Uterus (tissue), 4 donors: ENCODE results near the gene SRCIN1. TPM values are rescaled to one million over a fixed set of nuclear protein-coding genes. Genes with fewer than 3 reads are reported as not detected.

Source experiments
- DNase-seq, 2 donors: peaks; one replicate each; pipeline ENCODE4 v3.0.0-alpha.2; 2019 to 2020
- H3K27ac ChIP-seq, 2 donors: fragments of 200-600 bp; sonication (generic); 1 replicate in 1 of 2; 2 replicates in 1 of 2; pipeline ENCODE4 v1.5.1; 2016 to 2018
- H3K27me3 ChIP-seq, 2 donors: fragments of 200-600 bp; sonication (generic); one replicate each; pipeline ENCODE4 v1.5.1; 2018 to 2019; ENCODE audit warnings: control low read depth in 1 of 2
- H3K36me3 ChIP-seq, 2 donors: fragments of 200-600 bp; sonication (generic); one replicate each; pipeline ENCODE4 v1.5.1; 2019; ENCODE audit warnings: control low read depth in 1 of 2
- H3K4me1 ChIP-seq, 2 donors: fragments of 200-600 bp; sonication (generic); one replicate each; pipeline ENCODE4 v1.5.1; 2018 to 2019; ENCODE audit warnings: control low read depth in 1 of 2
- H3K4me3 ChIP-seq, 2 donors: fragments of 200-600 bp; sonication (generic); 1 replicate in 1 of 2; 2 replicates in 1 of 2; pipeline ENCODE4 v1.5.1; 2018 to 2019; ENCODE audit warnings: mild to moderate bottlenecking in 1 of 2
- H3K9me3 ChIP-seq, 2 donors: fragments of 200-600 bp; sonication (generic); one replicate each; pipeline ENCODE4 v1.5.1; 2019; ENCODE audit warnings: control low read depth in 1 of 2
- POLR2A ChIP-seq, 2 donors: fragments of 450-650 bp; IDR thresholded peaks; one replicate each; pipeline ENCODE4 v1.6.1; 2016; ENCODE audit warnings: antibody characterized with exemption in 2 of 2, mild to moderate bottlenecking in 1 of 2, moderate library complexity in 1 of 2
- intact Hi-C: fragments of 100-400 bp; cut with DNase I; formaldehyde crosslinking; loops from one replicate; pipeline ENCODE4 v1.15.1; 2023; ENCODE audit warnings: low total_unique reads
- total RNA-seq, 4 donors: library from RNA; depleted of rRNA in 3 of 4; stranded (reverse); fragments of >200 nt in 3 of 4; gene quantifications; one replicate each; pipeline versions ENCODE4 v1.1.0 to v1.2.4, GENCODE V29; 2014 to 2023
- TF ChIP-seq, protein P1 (sequence below), 4 experiments: fragments of 200-600 bp in 2 of 4; fragments of 450-650 bp in 2 of 4; sonication (generic) in 2 of 4; IDR thresholded peaks; one replicate each; pipeline ENCODE4 v1.5.1; 2016 to 2019; ENCODE audit warnings: antibody characterized with exemption in 4 of 4, mild to moderate bottlenecking in 2 of 4, moderate library complexity in 1 of 4
- donor health status: DM: yes; HTN: yes; CAD: no.

The SRCIN1 gene
- total RNA-seq, 4 donors from 2014 or later, result 3.4 to 6.6 TPM; not detected in 2

DNA sequence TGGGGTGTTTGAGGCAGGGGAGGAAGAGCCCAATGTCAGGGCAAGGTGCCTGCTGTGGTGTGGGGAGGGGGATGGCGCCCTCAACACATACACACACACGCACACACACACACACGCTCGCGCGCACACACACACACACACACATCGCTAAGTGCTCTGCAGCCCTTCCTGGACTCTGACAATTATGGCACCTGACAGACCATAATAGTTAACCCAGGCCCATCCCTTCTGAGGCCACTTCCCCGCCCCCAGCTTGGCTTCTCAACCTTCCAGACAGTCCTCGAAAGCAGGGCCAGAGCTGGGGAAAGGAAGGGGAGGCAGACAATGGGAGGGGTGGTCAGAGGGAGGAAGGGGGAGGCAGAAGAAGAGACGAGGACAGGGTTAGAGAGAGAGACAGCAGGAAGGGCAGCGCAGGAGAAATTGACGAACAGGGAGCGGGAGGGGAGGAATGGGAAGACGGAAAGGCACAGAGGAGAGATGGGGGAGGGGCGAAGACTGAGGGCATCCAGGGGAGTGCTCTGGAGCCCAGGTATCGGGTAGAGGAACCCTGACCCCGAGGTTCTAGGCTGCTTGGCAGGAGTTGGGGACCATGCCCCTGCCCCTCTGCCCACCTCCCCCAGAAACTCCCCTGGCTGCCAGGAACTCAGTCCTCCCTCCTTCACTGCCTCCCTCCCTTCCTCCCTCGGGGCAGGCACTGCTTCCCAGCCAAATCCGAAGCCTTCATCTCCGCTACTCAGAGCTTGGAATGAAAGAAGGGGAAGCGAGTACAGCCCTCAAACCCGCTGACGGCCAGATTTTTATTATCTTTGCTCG is 4.0 kb downstream of the SRCIN1 start:
- TF ChIP-seq, protein P1, sequence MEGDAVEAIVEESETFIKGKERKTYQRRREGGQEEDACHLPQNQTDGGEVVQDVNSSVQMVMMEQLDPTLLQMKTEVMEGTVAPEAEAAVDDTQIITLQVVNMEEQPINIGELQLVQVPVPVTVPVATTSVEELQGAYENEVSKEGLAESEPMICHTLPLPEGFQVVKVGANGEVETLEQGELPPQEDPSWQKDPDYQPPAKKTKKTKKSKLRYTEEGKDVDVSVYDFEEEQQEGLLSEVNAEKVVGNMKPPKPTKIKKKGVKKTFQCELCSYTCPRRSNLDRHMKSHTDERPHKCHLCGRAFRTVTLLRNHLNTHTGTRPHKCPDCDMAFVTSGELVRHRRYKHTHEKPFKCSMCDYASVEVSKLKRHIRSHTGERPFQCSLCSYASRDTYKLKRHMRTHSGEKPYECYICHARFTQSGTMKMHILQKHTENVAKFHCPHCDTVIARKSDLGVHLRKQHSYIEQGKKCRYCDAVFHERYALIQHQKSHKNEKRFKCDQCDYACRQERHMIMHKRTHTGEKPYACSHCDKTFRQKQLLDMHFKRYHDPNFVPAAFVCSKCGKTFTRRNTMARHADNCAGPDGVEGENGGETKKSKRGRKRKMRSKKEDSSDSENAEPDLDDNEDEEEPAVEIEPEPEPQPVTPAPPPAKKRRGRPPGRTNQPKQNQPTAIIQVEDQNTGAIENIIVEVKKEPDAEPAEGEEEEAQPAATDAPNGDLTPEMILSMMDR (IDR thresholded peaks at IDR 0.05), result no peak
- TF ChIP-seq POLR2A (IDR thresholded peaks at IDR 0.05), result no peak
- DNase-seq, result no peak
- no peak overlapping the region for H3K4me3 ChIP-seq
- no peaks in the 10 kb centered on the region for H3K27me3 ChIP-seq
- H3K36me3 ChIP-seq, result no peaks in the 10 kb centered on the region
- H3K9me3 ChIP-seq, result no peaks in the 10 kb centered on the region
- H3K4me1 ChIP-seq, result peaks cover 0 to 18% of the 10 kb centered on the region in 2 donors
- intact Hi-C loops, result no loop called here
- H3K27ac ChIP-seq, result no peak overlapping the region

DNA sequence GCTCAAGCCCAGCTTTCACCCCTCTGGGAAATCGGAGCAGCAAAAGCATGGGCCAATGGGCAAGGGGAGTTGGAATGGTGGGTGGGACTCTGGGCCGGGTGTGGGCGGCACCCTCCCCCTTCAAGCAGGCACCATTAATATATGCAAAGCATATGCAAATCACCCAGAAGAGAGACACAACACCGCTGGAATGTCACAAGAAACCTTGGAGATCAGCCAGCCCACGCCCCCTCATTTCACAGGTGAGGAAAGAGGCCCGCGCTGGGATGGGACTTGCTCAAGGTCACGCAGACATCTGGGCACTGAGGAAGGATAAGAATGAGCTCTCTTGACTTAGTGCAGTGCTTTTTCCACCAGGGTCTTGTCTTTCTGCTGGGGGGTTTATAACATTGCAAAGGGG is 4.8 kb downstream of the SRCIN1 start:
- Histone ChIP-seq H3K4me1 (peaks cover 0 to 11% of the 10 kb centered on the region in 2 donors), H3K9me3 (no peaks in the 10 kb centered on the region), H3K36me3 (no peaks in the 10 kb centered on the region), H3K27me3 (no peaks in the 10 kb centered on the region), H3K4me3 (no peak overlapping the region), H3K27ac (no peak overlapping the region)
- intact Hi-C loops, result no loop called here
- no peak for DNase-seq
- TF ChIP-seq POLR2A (IDR thresholded peaks at IDR 0.05), result no peak
- TF ChIP-seq, protein P1 (IDR thresholded peaks at IDR 0.05), result no peak

DNA sequence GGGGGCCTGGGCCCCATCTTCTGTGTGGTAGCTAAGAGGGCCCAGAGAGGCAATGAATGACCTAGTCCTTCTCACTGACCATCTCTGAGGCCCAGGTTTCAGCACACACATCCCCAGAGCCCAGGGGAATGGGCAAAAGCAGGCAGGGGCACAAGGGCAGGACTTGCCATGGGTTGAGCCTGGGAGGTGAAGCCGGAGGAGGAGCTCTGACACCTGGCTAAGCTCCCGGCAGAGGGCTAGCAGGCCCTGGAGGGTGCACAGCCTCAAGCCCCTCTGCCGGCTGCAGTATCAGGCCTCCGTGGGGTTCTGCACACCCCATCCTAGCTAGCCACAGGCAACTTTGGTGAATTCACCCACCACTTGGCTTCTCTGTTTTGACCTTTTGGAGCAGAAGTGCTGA is 5.3 kb downstream of the SRCIN1 start:
- no peak overlapping the region for H3K27ac ChIP-seq
- no peak for DNase-seq
- H3K36me3 ChIP-seq, result no peaks in the 10 kb centered on the region
- H3K4me3 ChIP-seq, result no peak overlapping the region
- TF ChIP-seq, protein P1 (IDR thresholded peaks at IDR 0.05), result no peak
- TF ChIP-seq POLR2A (IDR thresholded peaks at IDR 0.05), result no peak
- intact Hi-C loops, result no loop called here
- H3K9me3 ChIP-seq, result no peaks in the 10 kb centered on the region
- no peaks in the 10 kb centered on the region for H3K27me3 ChIP-seq
- peaks cover 0 to 11% of the 10 kb centered on the region in 2 donors for H3K4me1 ChIP-seq

DNA sequence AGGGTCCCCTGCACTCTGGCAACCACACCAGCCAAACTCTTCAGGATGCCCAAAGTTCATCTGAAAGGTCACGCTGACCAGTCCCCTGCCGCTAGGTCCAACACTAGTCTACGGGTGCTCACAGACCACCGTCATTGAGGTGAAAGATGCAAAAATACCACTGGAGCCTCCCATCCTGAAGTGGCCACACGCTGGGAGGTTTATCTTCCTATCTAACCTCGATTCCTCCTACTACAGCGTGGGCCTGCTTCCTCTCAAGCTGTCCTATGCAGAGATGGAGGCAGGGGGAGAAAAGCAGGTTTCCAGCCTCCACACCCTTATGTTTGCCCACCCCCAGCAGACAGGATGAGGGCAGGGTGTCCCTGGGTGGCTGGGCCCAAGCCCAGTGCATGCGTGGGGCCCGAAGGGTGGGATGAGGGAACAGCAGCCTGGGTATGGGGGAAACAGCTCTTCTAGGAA is 6.3 kb downstream of the SRCIN1 start:
- peaks cover 0 to 11% of the 10 kb centered on the region in 2 donors for H3K4me1 ChIP-seq
- intact Hi-C loops, result no loop called here
- H3K9me3 ChIP-seq, result no peaks in the 10 kb centered on the region
- TF ChIP-seq, protein P1 (IDR thresholded peaks at IDR 0.05), result no peak
- H3K4me3 ChIP-seq, result no peak overlapping the region
- no peaks in the 10 kb centered on the region for H3K27me3 ChIP-seq
- no peaks in the 10 kb centered on the region for H3K36me3 ChIP-seq
- DNase-seq, result no peak
- H3K27ac ChIP-seq, result no peak overlapping the region

DNA sequence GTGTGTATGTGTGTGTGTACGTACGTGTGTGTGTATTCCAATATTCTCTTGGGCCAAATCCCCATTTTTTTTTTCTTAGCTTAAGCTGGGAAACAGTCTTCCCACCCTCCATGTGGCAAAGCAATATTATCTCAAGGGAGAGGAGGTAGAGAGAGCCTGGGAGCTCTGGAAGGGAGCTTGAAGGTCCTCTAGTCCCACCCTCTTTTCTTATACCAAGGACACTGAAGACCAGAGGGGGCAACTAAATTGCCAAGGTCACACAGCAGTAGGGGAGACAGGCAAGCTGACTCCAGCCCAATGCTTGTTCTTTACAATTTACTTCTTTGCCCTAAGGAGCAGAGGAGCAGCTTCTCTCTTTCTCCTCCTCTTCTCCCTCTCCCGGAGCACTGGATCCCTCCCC is 6.8 kb downstream of the SRCIN1 start:
- TF ChIP-seq, protein P1 (IDR thresholded peaks at IDR 0.05), result no peak
- no peak for TF ChIP-seq POLR2A (IDR thresholded peaks at IDR 0.05)
- Histone ChIP-seq H3K36me3 (no peaks in the 10 kb centered on the region), H3K27ac (no peak overlapping the region), H3K9me3 (no peaks in the 10 kb centered on the region), H3K4me3 (no peak overlapping the region), H3K4me1 (peaks cover 0 to 11% of the 10 kb centered on the region in 2 donors), H3K27me3 (no peaks in the 10 kb centered on the region)
- intact Hi-C loops, result no loop called here
- DNase-seq, result no peak
